ENCODE measurements around the gene MPG. TPM values are rescaled to one million over a fixed set of nuclear protein-coding genes. Genes with fewer than 3 reads are reported as not detected.

The MPG gene
- total RNA-seq, 1 experiment from 2014 or later = 85.7 TPM

GRCh38 chr16:64914-65255 lies 13.1 kb upstream of the MPG start:
- ATAC-seq (no peak), DNase-seq (ENCODE audit: low read depth, low spot score) (no peak)
- no peak overlapping the region for H3K4me3 ChIP-seq (ENCODE audit: low read depth in 2 of 2, low read length in 2 of 2)
- TF ChIP-seq TCF7L2 (IDR thresholded peaks at IDR 0.05; ENCODE audit: low read depth, low read length) = no peak
- TF ChIP-seq REST (IDR thresholded peaks at IDR 0.05; ENCODE audit: insufficient read depth in 1 of 2, low read depth in 2 of 2, low read length in 1 of 2) = no peak
- TF ChIP-seq, protein P1, sequence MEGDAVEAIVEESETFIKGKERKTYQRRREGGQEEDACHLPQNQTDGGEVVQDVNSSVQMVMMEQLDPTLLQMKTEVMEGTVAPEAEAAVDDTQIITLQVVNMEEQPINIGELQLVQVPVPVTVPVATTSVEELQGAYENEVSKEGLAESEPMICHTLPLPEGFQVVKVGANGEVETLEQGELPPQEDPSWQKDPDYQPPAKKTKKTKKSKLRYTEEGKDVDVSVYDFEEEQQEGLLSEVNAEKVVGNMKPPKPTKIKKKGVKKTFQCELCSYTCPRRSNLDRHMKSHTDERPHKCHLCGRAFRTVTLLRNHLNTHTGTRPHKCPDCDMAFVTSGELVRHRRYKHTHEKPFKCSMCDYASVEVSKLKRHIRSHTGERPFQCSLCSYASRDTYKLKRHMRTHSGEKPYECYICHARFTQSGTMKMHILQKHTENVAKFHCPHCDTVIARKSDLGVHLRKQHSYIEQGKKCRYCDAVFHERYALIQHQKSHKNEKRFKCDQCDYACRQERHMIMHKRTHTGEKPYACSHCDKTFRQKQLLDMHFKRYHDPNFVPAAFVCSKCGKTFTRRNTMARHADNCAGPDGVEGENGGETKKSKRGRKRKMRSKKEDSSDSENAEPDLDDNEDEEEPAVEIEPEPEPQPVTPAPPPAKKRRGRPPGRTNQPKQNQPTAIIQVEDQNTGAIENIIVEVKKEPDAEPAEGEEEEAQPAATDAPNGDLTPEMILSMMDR (IDR thresholded peaks at IDR 0.05) = no peak
- no peak for TF ChIP-seq POLR2AphosphoS5 (IDR thresholded peaks at IDR 0.05; ENCODE audit: low read depth, low read length)
- TF ChIP-seq SIN3A (IDR thresholded peaks at IDR 0.05; ENCODE audit: borderline replicate concordance, insufficient read depth, low read depth, low read length) = no peak
- ChIA-PET POLR2A (interaction anchor here (0.6 kb wide), 1 partner anchor 79 kb away, joined by 8 read pairs; no protein-coding TSS in a partner anchor), CTCF (interaction anchor here (1.9 kb wide), 1 partner anchor 297 kb away, joined by 7 read pairs; no protein-coding TSS in a partner anchor)
- H3K9me3 ChIP-seq (ENCODE audit: control insufficient read depth, insufficient read depth, low read depth, low read length) = no peaks in the 10 kb centered on the region
- in situ Hi-C loops (cut with HindIII; ENCODE audit: low pct_unique_long_range_greater_than_20kb, low sequenced_read_pairs) (no loop called here), intact Hi-C loops (cut with micrococcal nuclease; ENCODE audit: unreplicated experiment) (loop anchor here (2.0 kb wide), 1 partner anchor 32 kb away; no protein-coding TSS in a partner anchor)
- no peak overlapping the region; the same call in 1 of the 2 replicates for H3K27ac ChIP-seq (ENCODE audit: low read length)
- no peaks in the 10 kb centered on the region for H3K36me3 ChIP-seq (ENCODE audit: control insufficient read depth, insufficient read depth, low read length)
- BruUV-seq (replicated peaks) = no TSS peak
- no peaks in the 10 kb centered on the region for H3K27me3 ChIP-seq (ENCODE audit: control insufficient read depth, insufficient read depth, low read length)
- H3K4me1 ChIP-seq (ENCODE audit: control insufficient read depth, insufficient read depth, low read length) = peaks cover 20% of the 10 kb centered on the region

GRCh38 chr16:65745-66144 lies 12.3 kb upstream of the MPG start:
- peaks cover 28% of the 10 kb centered on the region for H3K4me1 ChIP-seq (ENCODE audit: control insufficient read depth, insufficient read depth, low read length)
- H3K27ac ChIP-seq (ENCODE audit: low read length) = no peak overlapping the region; the same call in 1 of the 2 replicates
- DNase-seq (ENCODE audit: low read depth, low spot score) = peak; percentile 57
- peak; percentile 83 for ATAC-seq
- H3K27me3 ChIP-seq (ENCODE audit: control insufficient read depth, insufficient read depth, low read length) = no peaks in the 10 kb centered on the region
- BruUV-seq (replicated peaks) = no TSS peak
- no peak overlapping the region for H3K4me3 ChIP-seq (ENCODE audit: low read depth in 2 of 2, low read length in 2 of 2)
- in situ Hi-C loops (cut with HindIII; ENCODE audit: low pct_unique_long_range_greater_than_20kb, low sequenced_read_pairs) = no loop called here
- ChIA-PET CTCF (interaction anchor here (0.6 to 1.9 kb wide), 9 partner anchors 10 to 296 kb away, joined by 3 to 16 read pairs (median 7); no protein-coding TSS in a partner anchor), POLR2A (no interaction called here)
- intact Hi-C loops (cut with micrococcal nuclease; ENCODE audit: unreplicated experiment) = loop anchor here (2.0 kb wide), 1 partner anchor 31 kb away; no protein-coding TSS in a partner anchor
- no peaks in the 10 kb centered on the region for H3K36me3 ChIP-seq (ENCODE audit: control insufficient read depth, insufficient read depth, low read length)
- no peaks in the 10 kb centered on the region for H3K9me3 ChIP-seq (ENCODE audit: control insufficient read depth, insufficient read depth, low read depth, low read length)
- TF ChIP-seq REST (IDR thresholded peaks at IDR 0.05; ENCODE audit: insufficient read depth in 1 of 2, low read depth in 2 of 2, low read length in 1 of 2) (no peak), SIN3A (IDR thresholded peaks at IDR 0.05; ENCODE audit: borderline replicate concordance, insufficient read depth, low read depth, low read length) (0 out of 2 replicates have a peak, but pooled peaks have one; percentile 26)
- TF ChIP-seq, protein P1 (IDR thresholded peaks at IDR 0.05) = peak; percentile 99
